Hepatocyte (in vitro differentiated cells): ENCODE measurements around the gene SH3PXD2B. TPM values are rescaled to one million over a fixed set of nuclear protein-coding genes. Genes with fewer than 3 reads are reported as not detected.

Experiments
- DNase-seq: peaks from one replicate; pipeline ENCODE4 v3.0.0-alpha.2; 2016; ENCODE audit warnings: low spot score
- H2AFZ ChIP-seq: fragments of 200-600 bp; sonication (generic); 2 replicates; pipeline ENCODE4 v1.6.0; 2016; ENCODE audit warnings: antibody characterized with exemption, mild to moderate bottlenecking
- H3K27ac ChIP-seq: fragments of 200-600 bp; sonication (generic); 2 replicates; pipeline ENCODE4 v1.5.1; 2016; ENCODE audit warnings: mild to moderate bottlenecking
- H3K27me3 ChIP-seq: fragments of 200-600 bp; sonication (generic); 2 replicates; pipeline ENCODE4 v1.6.1; 2016
- H3K36me3 ChIP-seq: fragments of 200-600 bp; sonication (generic); replicated peaks from 2 replicates; pipeline ENCODE4 v1.5.1; 2016; ENCODE audit warnings: low read depth; ENCODE audit not compliant: insufficient read depth
- H3K4me1 ChIP-seq: fragments of 200-600 bp; sonication (generic); 2 replicates; pipeline ENCODE4 v1.5.1; 2016; ENCODE audit warnings: mild to moderate bottlenecking, moderate library complexity; ENCODE audit not compliant: insufficient read depth
- H3K4me2 ChIP-seq: fragments of 200-600 bp; sonication (generic); 2 replicates; pipeline ENCODE4 v1.6.0; 2016
- H3K4me3 ChIP-seq: fragments of 200-600 bp; sonication (generic); 2 replicates; pipeline ENCODE4 v1.5.1; 2016; ENCODE audit warnings: mild to moderate bottlenecking
- H3K79me2 ChIP-seq: fragments of 200-600 bp; sonication (generic); 2 replicates; pipeline ENCODE4 v1.6.0; 2017; ENCODE audit warnings: mild to moderate bottlenecking
- H3K9me2 ChIP-seq: fragments of 200-600 bp; sonication (generic); replicated peaks from 2 replicates; pipeline ENCODE4 v1.6.0; 2017; ENCODE audit warnings: mild to moderate bottlenecking; ENCODE audit not compliant: insufficient read depth
- H3K9me3 ChIP-seq: fragments of 200-600 bp; sonication (generic); 2 replicates; pipeline ENCODE4 v1.5.1; 2016; ENCODE audit warnings: low read depth, mild to moderate bottlenecking
- H4K20me1 ChIP-seq: fragments of 200-600 bp; sonication (generic); 2 replicates; pipeline ENCODE4 v1.6.0; 2016; ENCODE audit warnings: mild to moderate bottlenecking; ENCODE audit not compliant: insufficient read depth, poor library complexity, severe bottlenecking
- CTCF ChIP-seq: fragments of 200-600 bp; sonication (generic); IDR thresholded peaks from 2 replicates; pipeline ENCODE4 v1.5.1; 2016; ENCODE audit warnings: antibody characterized with exemption, mild to moderate bottlenecking; ENCODE audit not compliant: poor library complexity
- EZH2 ChIP-seq: fragments of 200-600 bp; sonication (generic); IDR thresholded peaks from 2 replicates; pipeline ENCODE4 v1.6.1; 2016; ENCODE audit warnings: antibody characterized with exemption, mild to moderate bottlenecking, borderline replicate concordance
- EZH2phosphoT487 ChIP-seq: fragments of 200-600 bp; sonication (generic); IDR thresholded peaks from one replicate; pipeline ENCODE4 v1.6.1; 2018; ENCODE audit warnings: antibody characterized with exemption, mild to moderate bottlenecking, low read depth, moderate library complexity; ENCODE audit not compliant: unreplicated experiment, severe bottlenecking
- WGBS: methylation state at CpG from one replicate; pipeline ENCODE4 v1.1.6; 2016; ENCODE audit warnings: low lambda C conversion rate; ENCODE audit errors: missing lambda C conversion rate; 5-methylcytosine and 5-hydroxymethylcytosine counted together
- polyA plus RNA-seq: library from polyadenylated mRNA; unstranded; fragments of >200 nt; fragmentation: Nextera tagmentation; extraction: Ambion mirVana; gene quantifications from 2 replicates; pipeline ENCODE4 v1.2.1, GENCODE V29; 2016
- total RNA-seq: library from RNA; depleted of rRNA; stranded (reverse); fragments of >200 nt; gene quantifications from 2 replicates; pipeline ENCODE4 v1.2.3, GENCODE V29; 2014

Gene SH3PXD2B
- total and polyA plus RNA-seq, 2 experiments from 2014 or later: 27.8 to 28.5 TPM

GRCh38 chr5:172415362-172416275 lies 38.7 kb downstream of the SH3PXD2B start:
- H2AFZ ChIP-seq: no peak overlapping the region
- no peaks in the 10 kb centered on the region for H3K79me2 ChIP-seq
- peaks cover 55% of the 10 kb centered on the region for H3K4me1 ChIP-seq
- no peaks in the 10 kb centered on the region for H3K9me3 ChIP-seq
- no peak overlapping the region for H3K4me2 ChIP-seq
- no peaks in the 10 kb centered on the region for H3K36me3 ChIP-seq
- H3K27me3 ChIP-seq: no peaks in the 10 kb centered on the region
- H3K27ac ChIP-seq: peak overlapping the region; percentile 28
- no peak overlapping the region for H3K4me3 ChIP-seq
- H4K20me1 ChIP-seq: no peaks in the 10 kb centered on the region
- TF ChIP-seq EZH2phosphoT487 (no peak), CTCF (no peak), EZH2 (no peak)
- WGBS: 96% methylated on average over 13 of the region's 13 CpGs
- DNase-seq: no peak
- H3K9me2 ChIP-seq: no peaks in the 10 kb centered on the region

- H3K9me2 ChIP-seq: no peaks in the 10 kb centered on the region
- peaks cover under 1% of the 10 kb centered on the region for H3K79me2 ChIP-seq
- peaks cover 51% of the 10 kb centered on the region for H3K4me1 ChIP-seq
- H2AFZ ChIP-seq: no peak overlapping the region
- H3K36me3 ChIP-seq: no peaks in the 10 kb centered on the region
- no peak overlapping the region for H3K4me3 ChIP-seq
- peak; percentile 41 for DNase-seq
- WGBS: 81% methylated on average over 13 of the region's 13 CpGs
- TF ChIP-seq EZH2: no peak
- no peak for TF ChIP-seq CTCF
- no peak for TF ChIP-seq EZH2phosphoT487
- no peak overlapping the region for H3K4me2 ChIP-seq
- no peaks in the 10 kb centered on the region for H3K9me3 ChIP-seq
- peak overlapping the region; percentile 28 for H3K27ac ChIP-seq
- H3K27me3 ChIP-seq: no peaks in the 10 kb centered on the region
- H4K20me1 ChIP-seq: no peaks in the 10 kb centered on the region
Measured at GRCh38 chr5:172414531-172415361, 39.6 kb downstream of the SH3PXD2B start.

- WGBS: 86% methylated on average over 4 of the region's 4 CpGs
- no peaks in the 10 kb centered on the region for H3K9me3 ChIP-seq
- no peaks in the 10 kb centered on the region for H4K20me1 ChIP-seq
- peak overlapping the region; percentile 87 for H3K27ac ChIP-seq
- DNase-seq: no peak
- H2AFZ ChIP-seq: no peak overlapping the region
- H3K4me3 ChIP-seq: no peak overlapping the region
- H3K79me2 ChIP-seq: peaks cover 6% of the 10 kb centered on the region
- no peaks in the 10 kb centered on the region for H3K27me3 ChIP-seq
- no peak overlapping the region for H3K4me2 ChIP-seq
- H3K36me3 ChIP-seq: no peaks in the 10 kb centered on the region
- H3K9me2 ChIP-seq: no peaks in the 10 kb centered on the region
- H3K4me1 ChIP-seq: peaks cover 41% of the 10 kb centered on the region
- TF ChIP-seq EZH2: no peak
Measured at GRCh38 chr5:172413601-172414171, 40.6 kb downstream of the SH3PXD2B start.
